ENCODE data around the gene LRRC4B.
"Not testable (repeated sequence)": the region's sequence is repeated elsewhere in the genome, so short reads cannot be mapped to it uniquely, and the experiment has no call there.

The LRRC4B gene

GRCh38 chr19:50486823-50487515 is 81.3 kb downstream of the LRRC4B start:
- peak; percentile 21 to 43 for DNase-seq (ENCODE audit: low read depth in 2 of 2)

DNA sequence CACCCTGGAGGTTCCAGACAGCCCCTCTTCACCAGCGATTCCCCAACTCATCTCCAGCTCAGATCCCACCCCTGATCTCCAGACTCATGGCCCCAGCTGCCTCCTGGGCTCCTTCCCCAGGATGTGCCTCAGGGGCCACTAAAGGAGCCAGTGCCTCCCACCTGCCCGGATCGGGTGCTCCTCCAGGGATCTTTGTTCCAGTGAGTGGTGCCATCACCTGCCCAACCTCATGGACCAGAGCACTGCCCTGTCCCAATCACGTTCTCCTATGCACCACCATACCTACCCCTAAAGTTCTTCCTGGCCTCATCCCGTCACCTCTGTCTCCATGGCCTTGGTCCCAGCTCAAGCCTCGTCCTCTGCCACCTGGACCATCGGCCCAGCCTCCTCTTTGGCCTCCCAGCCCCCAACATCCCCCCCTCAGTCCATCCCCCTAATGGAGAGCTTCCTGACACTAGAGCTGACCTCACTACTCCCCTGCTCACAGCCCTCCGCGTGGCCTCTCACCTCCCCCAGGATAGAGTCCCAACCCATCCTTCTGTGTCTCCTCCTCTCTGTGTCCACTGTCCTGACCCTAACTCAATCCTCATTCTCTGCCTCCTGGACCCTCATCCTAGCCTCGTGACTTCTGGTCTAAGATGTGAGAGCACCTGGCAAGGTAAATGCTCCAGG is 82.8 kb downstream of the LRRC4B start:
- no peak for DNase-seq (ENCODE audit: low read depth in 2 of 2)

GRCh38 chr19:50482916-50483315 is 85.3 kb downstream of the LRRC4B start:
- no peak for DNase-seq (ENCODE audit: low read depth in 2 of 2)

DNA sequence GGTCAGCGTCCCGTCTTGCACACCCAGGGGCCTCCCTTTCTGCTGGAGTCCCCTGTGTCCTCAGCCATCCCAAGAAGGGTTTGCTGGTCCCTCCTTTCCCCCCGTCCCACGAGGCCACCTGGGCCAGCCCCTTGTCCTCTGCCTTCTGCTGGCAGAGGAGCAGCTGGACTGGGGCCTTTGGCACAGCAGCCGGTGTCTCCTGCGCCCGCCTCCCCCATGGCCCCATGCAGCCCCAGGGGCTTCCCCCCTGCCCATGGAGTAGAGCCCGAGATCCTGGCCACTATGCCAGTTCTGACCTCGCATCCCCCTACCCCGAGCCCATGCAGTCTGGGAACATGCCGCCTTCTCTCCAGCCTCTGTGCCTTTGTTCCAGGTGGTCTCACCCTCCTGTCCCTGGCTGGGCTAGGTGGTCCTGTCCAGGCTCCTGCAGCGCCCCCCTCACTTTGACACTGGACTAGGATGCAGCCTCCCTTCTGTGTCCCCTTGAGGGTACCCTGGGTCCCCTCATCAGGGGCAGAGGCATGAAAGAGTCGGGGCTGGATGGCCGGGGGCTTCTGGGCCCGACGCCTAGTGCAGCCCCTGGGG is 85.9 kb downstream of the LRRC4B start:
- no peak for DNase-seq (ENCODE audit: low read depth in 2 of 2)

- DNase-seq (ENCODE audit: low read depth in 2 of 2), result no peak
Measured at GRCh38 chr19:50481351-50482149, 86.7 kb downstream of the LRRC4B start.

GRCh38 chr19:50480281-50481111 is 87.7 kb downstream of the LRRC4B start:
- DNase-seq (ENCODE audit: low read depth in 2 of 2), result no peak

GRCh38 chr19:50479761-50480251 is 88.4 kb downstream of the LRRC4B start:
- no peak for DNase-seq (ENCODE audit: low read depth in 2 of 2)

DNA sequence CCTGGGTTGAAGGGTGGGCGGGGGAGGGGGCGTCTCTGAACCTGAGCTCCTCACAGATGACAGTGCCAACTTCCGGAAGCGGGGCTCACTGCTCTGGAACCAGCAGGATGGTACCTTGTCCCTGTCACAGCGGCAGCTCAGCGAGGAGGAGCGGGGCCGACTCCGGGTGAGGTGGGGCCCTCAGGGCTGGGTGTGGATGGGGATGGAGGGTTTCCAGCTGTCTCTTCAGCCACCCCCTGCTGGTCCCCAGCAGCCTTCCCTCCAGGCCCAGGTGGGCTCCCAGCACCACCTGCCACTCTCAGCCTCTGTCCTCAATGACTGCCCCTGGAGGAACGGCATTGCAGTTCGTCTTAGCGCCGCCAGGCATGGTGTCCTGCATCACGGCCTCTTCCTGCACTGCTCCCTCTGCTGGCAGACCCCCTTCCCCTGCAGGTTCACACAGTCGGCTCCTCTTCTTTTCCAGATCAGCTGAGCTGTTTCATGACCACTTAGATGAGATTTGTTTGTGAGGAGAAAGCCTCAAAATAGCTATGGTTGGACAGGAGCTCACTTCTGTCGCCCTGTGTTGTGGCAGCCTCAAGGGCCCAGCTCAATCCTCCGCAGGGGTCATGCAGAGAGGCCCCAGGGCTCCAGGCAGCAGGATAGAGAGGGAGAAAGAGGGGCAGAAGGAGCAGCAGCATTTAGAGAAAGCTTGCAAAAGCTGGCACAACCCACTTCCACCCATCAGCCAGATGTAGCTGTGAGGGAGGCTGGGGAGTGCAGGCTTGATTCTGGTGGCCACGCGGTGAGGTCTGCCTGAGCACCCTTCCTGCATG is 89.1 kb downstream of the LRRC4B start:
- DNase-seq (ENCODE audit: low read depth in 2 of 2), result peak in 1 of 2 donors; percentile 21

DNA sequence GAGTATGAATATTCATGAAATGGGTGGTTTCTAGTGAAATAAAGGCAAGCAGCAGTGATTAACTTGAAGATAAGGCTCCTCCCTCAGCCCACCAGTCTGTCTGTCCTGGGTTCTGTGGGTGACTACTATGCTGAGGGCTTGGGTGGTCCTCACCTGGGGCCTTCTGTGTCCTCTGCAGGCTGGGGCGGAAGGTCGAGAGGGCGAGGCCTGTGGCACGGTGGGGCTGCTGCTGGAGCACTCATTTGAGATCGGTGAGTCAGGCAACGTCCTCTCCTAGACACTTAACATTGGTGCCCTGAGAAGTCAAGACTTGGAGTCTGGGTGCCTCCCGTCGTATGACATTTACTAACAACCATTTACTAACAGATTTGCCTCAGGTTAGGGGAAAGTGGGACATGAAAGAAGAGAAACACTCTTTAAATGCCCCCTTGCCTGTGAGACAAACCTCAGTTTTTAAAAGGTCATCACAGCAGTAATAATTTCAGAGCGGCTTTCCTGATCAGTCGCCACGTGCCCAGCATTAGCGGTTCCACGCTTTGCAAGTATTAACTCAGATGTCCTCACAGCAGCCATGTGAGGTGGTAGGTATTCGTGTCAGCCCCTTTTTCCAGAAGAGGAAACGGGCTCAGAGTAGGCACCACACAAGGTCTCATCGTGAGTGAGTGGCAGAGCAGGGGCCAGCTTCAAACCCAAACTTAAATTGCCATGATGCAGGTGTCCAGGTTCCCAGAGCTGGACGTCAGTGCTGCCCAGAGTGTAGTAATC is 90.3 kb downstream of the LRRC4B start:
- DNase-seq (ENCODE audit: low read depth in 2 of 2), result no peak

DNA sequence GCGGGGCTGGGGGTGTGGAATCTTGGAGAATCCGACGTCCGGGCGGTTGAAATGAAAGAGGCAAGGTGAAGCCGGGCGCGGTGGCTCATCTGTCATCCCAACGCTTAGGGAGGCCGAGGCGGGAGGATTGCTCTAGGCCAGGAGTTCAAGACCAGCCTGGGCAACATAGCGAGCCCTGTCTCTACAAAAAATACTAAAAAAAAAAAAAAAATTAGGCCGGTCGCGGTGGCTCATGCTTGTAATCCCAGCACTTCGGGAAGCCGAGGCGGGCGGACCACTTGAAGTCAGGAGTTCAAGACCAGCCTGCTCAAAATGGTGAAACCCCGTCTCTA is 91.4 kb downstream of the LRRC4B start:
- DNase-seq (ENCODE audit: low read depth in 2 of 2), result no peak

- peak; percentile 83 to 88 for DNase-seq (ENCODE audit: low read depth in 2 of 2)
Measured at GRCh38 chr19:50476224-50476906, 91.9 kb downstream of the LRRC4B start, which contains the start of the genes EMC10 and GARIN5A. EMC10 (plus strand) TSS chr19:50476507; CDS start chr19:50476545, 38 bp downstream. GARIN5A (minus strand) TSS chr19:50476848; CDS start chr19:50476388, 460 bp downstream.

DNA sequence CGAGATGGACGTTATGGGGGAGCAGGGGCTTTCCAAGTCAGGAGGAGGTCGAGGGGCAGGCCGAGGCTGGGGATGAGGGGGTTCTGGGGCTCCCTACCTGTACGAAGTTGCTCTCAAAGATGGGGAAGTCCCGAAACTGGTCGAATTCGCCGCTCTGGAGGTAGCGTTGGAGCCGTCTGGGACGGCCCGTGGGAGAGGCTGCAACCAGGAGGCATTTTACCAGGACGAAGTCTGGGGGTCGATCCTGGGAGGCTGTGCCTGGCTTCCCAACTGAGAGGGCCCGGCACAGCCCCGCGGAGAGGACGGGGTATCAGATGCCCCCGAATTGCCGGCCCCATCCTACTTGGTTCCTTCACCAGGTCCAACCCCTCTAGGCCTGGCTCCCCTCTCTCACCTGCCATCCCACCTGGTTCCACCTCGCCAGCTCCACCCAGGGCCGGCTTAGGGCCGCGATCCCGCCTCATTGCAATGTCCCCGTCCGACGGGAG is 92.5 kb downstream of the LRRC4B start:
- DNase-seq (ENCODE audit: low read depth in 2 of 2), result no peak

GRCh38 chr19:50475101-50475568 is 93.1 kb downstream of the LRRC4B start:
- no peak for DNase-seq (ENCODE audit: low read depth in 2 of 2)

DNA sequence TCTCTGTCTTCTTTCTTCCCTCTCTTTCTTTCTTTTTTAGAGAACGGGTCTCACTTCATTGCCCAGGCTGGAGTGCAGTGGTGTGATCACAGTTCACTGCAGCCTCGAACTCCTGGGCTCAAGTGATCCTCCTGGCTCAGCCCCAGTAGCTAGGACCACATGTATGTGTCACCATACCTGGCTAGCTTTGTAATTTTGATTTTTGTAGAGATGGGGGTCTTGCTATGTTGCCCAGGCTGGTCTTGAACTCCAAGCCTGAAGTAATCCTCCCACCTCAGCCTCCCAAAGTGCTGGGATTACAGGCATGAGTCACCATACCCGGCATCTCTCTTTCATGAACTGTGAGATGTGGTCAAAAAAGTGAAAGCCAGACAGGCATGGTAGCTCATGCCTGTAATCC is 94.9 kb downstream of the LRRC4B start:
- not testable (repeated sequence) for DNase-seq (ENCODE audit: low read depth in 2 of 2)

- no peak for DNase-seq (ENCODE audit: low read depth in 2 of 2)
Measured at GRCh38 chr19:50468818-50469217, 99.4 kb downstream of the LRRC4B start.

GRCh38 chr19:50467566-50467965 is 100.7 kb downstream of the LRRC4B start:
- DNase-seq (ENCODE audit: low read depth in 2 of 2), result no peak
